Fibroblast of skin of left quadriceps (primary cell): ENCODE results near the gene DNAJC5G.

Source experiments
- DNase-seq, 2 experiments: peaks; one replicate each; pipeline ENCODE4 v3.0.0-alpha.2; 2013; ENCODE audit warnings: low read depth in 2 of 2

Gene DNAJC5G

GRCh38 chr2:27275211-27276150 lies at the start of gene DNAJC5G:
Gene DNAJC5G (plus strand): TSS chr2:27275433. CDS start chr2:27276729, 1,296 bp downstream.
- DNase-seq, result no peak

- DNase-seq, result no peak
Measured at GRCh38 chr2:27225526-27225925, 49.7 kb upstream of the DNAJC5G start.

- DNase-seq, result no peak
Measured at GRCh38 chr2:27227501-27227900, 47.7 kb upstream of the DNAJC5G start.

GRCh38 chr2:27231921-27232320 lies 43.3 kb upstream of the DNAJC5G start:
- DNase-seq, result no peak

GRCh38 chr2:27233341-27233740 lies 41.9 kb upstream of the DNAJC5G start:
- no peak for DNase-seq

GRCh38 chr2:27236136-27236535 lies 39.1 kb upstream of the DNAJC5G start:
- DNase-seq, result no peak

- DNase-seq, result no peak
Measured at GRCh38 chr2:27236626-27237025, 38.6 kb upstream of the DNAJC5G start.

- DNase-seq, result no peak
Measured at GRCh38 chr2:27237341-27237945, 37.8 kb upstream of the DNAJC5G start.

- DNase-seq, result no peak
Measured at GRCh38 chr2:27238976-27239375, 36.3 kb upstream of the DNAJC5G start.

GRCh38 chr2:27240406-27240805 lies 34.8 kb upstream of the DNAJC5G start:
- DNase-seq, result no peak

- no peak for DNase-seq
Measured at GRCh38 chr2:27241761-27242613, 33.2 kb upstream of the DNAJC5G start.

GRCh38 chr2:27242614-27242951 lies 32.6 kb upstream of the DNAJC5G start:
- DNase-seq, result no peak

- no peak for DNase-seq
Measured at GRCh38 chr2:27243391-27244130, 31.7 kb upstream of the DNAJC5G start.

- DNase-seq, result no peak
Measured at GRCh38 chr2:27245116-27245515, 30.1 kb upstream of the DNAJC5G start.

- DNase-seq, result no peak
Measured at GRCh38 chr2:27245626-27246025, 29.6 kb upstream of the DNAJC5G start.

- DNase-seq, result no peak
Measured at GRCh38 chr2:27247893-27248292, 27.3 kb upstream of the DNAJC5G start.

- no peak for DNase-seq
Measured at GRCh38 chr2:27249159-27249890, 25.9 kb upstream of the DNAJC5G start.

GRCh38 chr2:27249891-27250651 lies 25.2 kb upstream of the DNAJC5G start:
- no peak for DNase-seq

GRCh38 chr2:27250652-27251379 lies 24.4 kb upstream of the DNAJC5G start:
- DNase-seq, result no peak
